Amygdala (tissue), 56 donors: ENCODE data around the gene ROS1.
"Not testable (repeated sequence)": the region's sequence is repeated elsewhere in the genome, so short reads cannot be mapped to it uniquely, and the experiment has no call there.

Experiments
- DNase-seq, 56 donors: peaks; one replicate each; lab custom pipeline; 2025; lab: John Stamatoyannopoulos, UW

The ROS1 gene

DNA sequence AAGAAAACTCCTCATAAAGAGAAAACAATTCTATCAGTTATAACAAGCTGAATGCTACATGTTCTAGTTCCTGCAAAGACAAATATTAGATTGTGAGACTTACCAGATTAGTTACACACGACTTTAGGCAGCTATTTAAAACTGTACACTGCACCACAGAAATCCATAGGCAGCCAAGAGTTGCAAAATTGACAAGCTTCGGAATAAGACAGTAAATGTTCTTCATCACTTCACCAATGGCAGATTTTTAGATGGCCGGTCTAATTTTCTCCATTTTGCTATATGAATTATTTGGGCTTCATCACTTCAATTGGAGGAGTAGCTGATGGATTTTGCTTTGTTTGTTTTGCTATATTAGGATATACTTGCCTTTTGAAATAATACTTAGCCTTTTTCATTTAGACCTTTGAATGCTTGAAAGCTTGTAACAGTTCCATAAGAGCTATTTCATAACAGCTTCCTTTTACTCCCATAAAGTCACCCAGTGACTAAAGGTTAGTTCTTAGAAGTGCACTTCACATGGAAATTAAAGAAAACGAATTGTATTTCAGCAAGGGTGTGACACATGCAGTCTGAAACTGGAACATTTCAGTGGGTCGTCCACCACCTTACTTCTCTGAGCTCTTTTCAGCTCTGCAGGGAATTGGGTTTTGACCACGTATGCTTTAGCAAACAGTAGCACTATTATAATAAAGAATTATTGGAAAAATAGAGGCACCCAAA, at the start of gene ROS1:
Gene ROS1 (minus strand): TSS at position 512 of the 723 bp plus-strand sequence. CDS start 286 bp downstream, at position 226.
- DNase-seq, result no peak

DNA sequence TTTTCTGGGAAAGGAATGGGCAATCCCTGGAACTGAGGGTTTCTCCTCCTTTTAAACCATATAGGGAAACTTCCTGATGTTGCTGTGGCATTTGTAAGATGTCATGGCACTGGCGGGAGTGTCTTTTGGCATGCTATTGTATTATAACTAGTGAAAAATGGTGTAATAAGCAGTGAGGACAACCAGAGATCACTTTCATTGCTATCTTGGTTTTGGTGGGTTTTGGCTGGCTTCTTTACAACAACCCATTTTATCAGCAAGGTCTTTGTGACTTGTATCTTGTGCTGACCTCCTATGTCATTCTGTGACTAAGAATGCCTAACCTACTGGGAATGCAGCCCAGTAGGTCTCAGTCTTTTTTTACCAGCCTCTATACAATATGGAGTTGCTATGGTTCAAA, 47.7 kb upstream of the ROS1 start:
- no peak for DNase-seq

DNA sequence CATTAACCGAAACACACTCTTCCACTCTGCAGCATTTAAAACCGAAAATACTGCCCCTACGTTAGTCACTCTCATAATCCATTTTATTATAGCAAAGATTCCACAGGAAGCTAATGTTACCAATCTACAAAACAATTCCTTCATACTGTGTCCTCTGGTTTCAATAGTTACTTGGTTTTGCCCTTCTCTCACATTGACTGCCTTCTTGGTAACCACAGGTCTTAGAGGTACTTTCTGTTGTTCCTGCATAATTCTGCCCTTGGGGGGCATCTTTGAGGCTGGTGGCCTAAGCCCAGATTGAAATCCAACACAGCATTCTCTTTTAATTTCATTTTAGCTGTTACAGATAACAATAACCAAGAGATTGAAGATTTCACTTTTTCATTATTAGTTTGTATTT, 46.9 kb upstream of the ROS1 start:
- DNase-seq, result no peak

DNA sequence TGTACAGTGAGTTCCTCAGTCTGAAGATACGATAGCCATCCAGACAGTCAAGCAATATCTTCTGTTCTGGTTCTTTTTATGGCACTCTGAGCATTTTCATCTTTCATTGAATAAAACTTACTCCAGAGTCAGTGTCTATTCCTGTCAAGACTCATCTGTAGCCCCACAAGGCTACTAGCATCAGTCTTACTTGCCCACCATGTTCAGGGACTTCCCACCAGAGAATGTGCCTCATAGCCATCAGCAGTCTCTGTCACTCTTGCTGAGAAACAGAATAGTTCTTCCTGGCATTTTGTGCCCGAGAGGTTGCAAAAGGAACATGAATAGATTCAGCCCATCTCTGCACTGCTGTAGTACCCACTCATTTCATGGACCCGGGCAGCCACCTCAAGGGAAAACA, 44.0 kb upstream of the ROS1 start:
- DNase-seq, result no peak

DNA sequence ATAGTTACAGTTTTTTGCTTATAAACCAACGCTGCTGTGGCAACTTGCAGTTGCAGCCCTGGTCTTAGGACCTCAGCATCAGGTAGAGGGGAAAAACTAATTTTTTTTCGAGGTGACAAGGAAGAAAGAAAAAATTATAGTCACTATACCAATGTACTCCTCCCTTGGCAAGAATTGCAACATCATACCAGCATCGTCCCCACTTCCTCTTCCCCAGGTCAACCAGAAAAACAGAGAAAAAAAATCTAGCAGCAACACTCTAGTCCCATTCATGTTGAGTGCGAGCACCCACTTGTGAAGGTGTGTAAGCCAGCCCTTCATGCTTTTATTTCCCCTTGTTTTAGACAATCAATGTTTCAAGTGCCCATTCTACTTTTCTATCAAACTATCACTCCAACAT, 43.6 kb upstream of the ROS1 start:
- DNase-seq, result no peak

DNA sequence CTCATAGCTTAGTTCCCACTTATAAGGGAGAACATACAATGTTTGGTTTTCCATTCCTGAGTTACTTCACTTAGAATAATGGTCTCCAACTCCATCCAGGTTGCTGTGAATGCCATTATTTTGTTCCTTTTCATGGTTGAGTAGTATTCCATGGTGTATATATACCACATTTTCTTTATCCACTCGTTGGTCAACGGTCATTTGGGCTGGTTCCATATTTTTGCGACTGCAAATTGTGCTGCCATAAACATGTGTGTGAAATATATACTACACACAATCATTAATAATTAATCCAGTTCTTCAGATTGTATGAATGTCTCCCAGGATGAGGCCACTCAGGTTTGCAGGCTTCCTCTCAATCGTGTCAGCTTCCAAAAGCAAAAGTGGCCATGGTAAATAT, 42.8 kb upstream of the ROS1 start:
- not testable (repeated sequence) for DNase-seq

DNA sequence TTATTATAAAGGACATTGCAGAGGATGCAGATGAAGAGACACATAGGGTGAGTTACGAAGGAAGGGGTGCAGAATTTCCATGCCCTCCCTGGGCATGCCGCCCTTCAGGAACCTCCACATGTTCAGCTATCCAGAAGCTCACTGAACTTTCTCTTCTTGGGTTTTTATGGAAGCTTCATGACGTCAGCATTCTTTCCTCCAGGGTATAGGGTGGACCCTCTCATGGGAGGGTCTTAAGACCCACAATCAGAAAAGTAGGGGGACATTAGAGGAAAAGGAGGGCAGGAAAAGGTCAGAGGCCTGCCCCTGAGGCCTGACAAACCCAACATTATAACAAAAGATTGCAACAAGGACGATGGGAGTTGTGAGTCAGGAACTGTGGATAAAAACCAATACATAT, 42.1 kb upstream of the ROS1 start:
- DNase-seq, result no peak

DNA sequence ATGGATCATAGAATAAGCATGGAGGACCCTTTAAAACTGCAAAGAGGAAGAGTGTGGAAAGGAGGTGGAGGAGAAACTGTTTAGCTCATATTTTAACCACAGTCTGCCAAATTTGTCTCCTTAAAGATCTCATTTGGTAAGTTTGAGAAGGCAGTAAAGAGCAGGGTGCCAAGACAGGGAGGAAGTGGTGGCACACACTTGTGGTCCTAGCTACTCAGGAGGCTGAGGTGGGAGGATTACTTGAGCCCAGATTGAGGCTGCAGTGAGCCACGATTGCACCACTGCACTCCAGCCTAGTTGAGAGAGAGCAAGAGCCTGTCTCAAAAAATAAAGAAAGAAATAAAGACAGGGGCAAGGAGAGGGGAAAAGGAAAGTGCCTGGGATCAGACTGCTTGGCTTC, 39.9 kb upstream of the ROS1 start:
- DNase-seq, result no peak

DNA sequence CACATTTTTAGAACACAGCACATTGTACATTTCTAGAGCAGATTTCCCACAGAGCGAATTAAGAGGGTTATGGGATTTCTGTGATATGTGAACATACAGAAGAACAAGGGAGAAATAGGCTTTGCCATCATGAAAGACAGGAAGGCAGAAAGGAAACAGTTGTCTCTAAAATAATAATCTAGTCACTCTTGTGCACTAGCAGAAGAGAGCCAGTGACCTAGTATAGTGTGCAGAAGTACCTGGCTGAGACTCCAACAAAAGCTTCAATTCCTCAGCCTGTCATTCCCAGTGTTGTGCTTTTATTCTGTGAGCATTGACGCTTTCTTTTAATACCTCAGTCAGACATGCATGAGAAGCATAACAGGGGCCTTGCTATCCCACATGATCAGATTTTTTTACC, 39.0 kb upstream of the ROS1 start:
- DNase-seq, result no peak

DNA sequence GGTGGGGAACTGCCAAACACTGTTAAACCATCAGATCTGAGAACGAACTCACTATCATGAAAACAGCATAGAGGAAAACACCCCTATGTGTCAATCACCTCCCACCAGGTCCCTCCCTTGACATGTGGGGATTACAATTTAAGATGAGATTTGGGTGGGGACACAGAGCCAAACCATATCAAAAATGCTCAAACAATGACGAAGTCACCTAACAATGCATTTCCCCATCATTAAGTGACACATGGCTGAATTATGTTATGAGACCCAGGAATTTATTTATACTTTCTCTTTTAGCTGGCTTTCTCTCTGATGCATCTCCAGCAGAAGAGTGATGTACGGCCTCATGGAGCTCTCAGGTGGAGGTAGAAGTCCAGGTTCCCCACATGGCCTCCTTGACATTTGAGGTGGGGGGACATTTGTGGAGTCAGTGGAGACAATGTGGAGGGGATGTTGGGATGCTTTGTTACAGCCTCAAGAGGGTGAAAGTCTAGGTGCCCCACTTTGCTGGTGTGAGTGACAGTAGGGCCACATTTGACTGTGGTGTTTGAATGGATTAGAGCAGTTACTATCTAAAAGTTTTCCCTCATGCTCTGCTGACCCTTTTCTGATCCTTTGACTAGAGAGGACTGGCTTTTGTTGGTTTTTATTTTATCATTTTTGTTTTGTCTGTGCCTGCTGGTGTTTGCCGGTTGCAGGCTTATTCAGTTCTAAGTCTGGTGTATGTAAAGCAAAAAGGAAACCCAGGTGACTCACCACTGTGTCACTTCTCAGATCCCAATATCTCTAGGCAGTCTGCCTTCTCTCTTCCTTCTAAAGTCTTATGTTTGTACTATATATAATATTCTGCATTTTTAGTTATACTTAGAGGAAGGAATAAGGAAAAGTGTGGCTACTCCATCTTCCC, 38.3 kb upstream of the ROS1 start:
- DNase-seq, result no peak

DNA sequence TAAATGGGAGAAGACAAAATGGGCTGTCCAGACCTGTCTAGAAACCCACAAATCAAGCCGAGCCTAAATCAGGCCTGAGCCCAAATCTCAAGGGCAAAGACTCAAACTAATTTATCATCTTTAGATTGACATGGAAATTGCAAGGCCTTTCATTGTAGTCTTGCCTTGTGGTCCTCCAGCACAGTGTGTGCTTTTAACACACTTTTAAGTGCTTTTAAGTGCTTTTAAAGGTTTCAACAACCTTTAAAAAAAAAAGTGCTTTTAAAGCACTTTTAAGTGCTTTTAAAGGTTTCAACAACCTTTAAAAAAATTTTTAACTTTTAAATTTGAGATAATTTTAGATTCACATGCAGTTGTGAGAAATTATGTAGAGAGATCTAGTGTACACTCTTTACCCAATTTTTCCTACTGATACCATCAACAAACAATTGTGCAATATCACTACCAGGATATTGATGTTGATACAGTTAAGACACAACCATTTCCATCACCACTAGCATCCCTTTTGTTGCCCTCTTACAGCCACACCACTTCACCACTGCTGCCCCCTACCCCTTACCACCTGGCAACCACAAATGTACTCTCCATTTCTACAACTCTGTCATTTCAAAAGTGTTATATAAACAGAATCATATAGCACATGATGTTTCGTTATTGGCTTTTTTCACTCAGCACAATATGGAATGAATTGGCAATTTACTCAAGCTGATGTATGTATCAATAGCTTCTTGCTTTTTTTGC, 33.6 kb upstream of the ROS1 start:
- DNase-seq, result no peak

DNA sequence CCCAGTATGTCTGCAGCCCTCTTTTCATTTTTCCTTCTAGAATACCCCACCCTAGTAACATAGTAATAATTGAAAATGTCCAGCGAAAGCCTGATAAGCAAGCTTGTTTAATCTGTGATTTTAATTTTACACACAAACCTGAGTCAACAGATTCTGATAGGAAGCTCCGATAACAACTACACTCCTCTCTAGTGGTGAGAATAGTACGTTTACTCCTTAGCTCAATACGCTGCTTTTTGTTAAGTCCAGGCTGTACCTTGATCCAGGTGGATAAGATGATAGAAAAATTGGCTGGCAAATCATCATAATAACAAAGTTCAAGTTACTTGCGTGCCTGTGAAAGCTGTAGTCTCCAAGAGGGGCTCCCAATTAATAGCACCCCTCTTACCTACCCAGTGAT, 31.3 kb upstream of the ROS1 start:
- DNase-seq, result no peak

DNA sequence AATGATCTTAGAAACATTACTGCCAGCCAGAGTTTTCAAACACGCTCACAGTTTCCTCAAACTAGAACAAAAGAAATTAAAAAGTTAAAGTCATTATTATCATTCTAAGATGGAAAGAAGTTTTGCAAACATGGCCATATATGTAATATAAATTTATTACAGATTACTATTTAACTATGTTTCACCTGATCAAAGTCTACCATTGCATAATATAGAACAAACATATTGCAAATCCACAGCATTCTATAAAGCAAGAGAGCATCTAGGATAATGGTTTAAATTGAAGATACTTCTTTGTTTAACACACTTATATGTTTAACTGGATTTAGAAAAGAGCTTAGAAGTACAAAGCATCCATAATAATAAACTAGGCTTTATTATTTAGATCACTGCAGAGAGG, 30.5 kb upstream of the ROS1 start:
- no peak for DNase-seq

DNA sequence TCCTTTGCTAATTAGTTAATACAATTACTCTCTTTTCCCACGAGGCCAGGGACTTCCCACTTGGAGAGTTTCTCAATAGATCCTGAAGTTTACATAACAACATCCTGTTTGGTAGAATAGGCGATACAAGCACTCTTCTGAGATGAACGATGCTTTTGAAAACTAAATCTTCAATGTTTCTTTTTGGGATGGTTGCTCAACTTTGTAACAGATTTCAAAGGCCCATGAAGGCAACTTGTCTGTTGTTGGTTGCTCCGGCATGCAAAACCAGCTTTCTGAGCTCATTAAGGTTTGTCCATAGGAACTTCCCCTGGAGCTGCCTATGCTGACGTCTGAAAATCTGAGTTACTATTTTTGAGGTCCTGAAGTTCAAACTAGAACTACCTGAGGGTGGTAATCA, 25.9 kb upstream of the ROS1 start:
- DNase-seq, result no peak

DNA sequence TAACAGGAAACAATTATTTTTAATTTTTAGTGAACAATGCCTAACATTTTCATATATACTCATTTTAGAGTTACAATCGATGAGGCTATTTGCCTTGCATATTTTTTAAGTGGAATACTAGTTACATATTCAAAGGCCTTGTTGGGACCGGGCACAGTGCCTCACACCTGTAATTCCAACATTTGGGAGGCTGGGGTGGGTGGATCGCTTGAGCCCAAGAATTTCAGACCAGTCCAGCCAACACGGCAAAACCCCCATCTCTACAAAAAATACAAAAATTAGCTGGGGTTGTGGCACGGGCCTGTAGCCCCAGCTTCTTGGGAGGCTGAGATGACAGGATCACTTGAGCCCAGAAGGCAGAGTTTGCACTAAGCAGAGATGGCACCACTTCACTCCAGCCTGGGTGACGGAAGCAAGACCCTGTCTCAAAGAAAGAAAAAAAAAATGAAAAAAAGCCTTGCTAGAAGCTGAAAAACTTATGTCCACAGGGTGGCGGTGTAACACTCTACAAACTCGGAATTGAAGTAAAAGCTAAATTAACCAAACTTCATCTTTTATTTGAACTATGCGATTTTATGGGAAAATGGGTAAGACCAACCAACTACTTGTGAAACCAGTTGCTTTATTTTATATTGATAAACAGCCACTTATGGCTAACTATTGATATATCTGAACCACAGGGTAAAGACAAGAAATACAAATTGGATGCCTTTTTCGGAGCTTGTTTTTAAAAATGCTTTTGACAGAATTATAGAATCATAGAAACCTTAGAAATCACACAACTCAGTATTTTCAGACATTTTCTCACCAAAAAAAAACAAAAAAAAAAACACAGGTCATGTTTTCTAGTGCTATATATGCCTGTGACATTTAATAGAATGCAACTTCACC, 24.1 kb upstream of the ROS1 start:
- DNase-seq, result peak in 22 of 56 donors; percentile 0 to 65 (median 7)

DNA sequence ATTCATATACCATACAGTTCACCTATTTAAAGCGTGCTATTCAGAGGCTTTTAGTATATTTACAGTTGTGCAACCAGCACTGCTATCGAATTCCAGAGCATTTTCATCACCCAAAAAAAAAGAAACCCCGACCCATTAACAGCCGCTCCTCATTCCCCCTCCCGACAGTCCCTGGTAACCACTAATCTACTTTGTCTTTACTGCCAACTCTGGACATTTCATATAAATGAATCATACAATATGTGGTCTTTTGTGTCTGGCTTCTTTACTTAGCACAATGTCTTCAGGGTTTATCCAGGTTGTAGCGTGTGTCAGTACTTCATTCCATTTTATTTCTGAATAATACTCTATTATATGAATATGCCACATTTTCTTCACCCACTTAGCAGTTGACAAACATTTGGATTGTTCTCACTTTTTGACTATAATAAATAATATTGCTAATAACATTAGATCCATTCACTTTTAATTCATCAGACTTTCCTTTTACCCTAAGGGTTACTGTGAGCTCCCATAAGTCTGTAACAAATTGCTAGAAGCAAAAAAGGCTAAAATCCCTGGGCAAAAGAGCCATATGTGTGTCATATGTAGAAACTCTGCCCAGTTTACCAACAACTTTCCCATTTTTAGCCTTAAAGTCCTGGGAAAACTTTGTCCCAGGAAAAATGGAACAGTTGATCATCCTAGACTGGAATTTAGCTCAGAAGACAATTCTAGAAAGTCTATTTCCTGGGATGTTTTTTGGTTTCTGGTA, 23.2 kb upstream of the ROS1 start:
- no peak for DNase-seq

DNA sequence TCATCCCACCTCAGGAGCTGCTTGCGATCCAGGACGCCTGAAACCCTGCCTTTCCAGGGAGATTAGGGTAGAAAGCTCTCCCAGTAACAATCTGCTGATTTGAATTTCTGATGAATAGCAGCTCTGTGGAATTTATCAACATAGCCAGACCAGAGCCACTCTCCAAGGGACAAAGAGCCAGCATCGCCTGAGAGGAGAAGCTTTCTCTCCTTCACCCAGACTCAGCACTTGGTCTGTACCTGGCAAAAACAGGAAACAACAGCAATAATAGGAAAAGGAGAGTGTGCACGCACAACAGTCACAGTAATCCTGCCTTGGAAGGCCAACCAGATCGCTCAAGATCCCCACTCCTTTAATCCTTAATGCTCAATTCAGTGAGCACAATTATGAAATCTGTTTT, 22.3 kb upstream of the ROS1 start:
- no peak for DNase-seq

DNA sequence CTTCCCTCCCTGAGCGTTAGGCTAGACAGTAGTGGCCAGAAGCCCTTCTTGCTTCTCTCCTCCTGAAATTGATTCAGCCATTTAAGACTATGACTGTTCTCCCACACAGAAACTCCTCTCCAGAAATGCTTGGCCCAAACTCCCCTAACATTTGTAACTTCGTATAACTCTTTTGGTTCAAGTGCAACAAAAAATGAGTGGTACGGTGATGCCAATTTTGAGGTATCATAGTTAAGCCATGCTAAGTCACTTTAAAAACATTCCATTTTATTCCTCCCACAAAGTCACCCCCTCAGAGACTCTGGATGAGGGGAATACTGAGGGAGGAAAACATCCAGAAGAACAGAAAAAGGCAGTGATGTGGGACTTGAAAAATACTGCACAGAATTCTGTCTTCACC, 21.1 kb upstream of the ROS1 start:
- no peak for DNase-seq

DNA sequence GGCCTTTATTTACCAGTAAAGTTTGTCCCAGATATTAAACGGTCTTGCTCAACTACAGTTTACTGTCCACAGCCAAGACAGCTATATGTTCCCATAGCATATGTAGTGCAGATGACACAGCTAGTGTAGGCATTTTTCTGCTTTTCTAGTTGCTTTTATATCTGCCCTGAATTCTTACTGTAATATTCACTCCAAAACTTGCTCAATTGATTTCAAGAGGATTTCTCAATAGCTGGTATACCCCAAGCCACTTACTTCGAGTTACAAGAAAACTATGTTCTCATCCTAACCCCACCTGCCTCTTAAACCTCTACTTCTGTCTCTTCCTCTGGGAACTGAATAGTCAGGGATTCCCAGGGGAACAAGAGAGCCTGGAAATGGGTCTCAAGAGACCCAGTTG, 18.9 kb upstream of the ROS1 start:
- DNase-seq, result no peak

DNA sequence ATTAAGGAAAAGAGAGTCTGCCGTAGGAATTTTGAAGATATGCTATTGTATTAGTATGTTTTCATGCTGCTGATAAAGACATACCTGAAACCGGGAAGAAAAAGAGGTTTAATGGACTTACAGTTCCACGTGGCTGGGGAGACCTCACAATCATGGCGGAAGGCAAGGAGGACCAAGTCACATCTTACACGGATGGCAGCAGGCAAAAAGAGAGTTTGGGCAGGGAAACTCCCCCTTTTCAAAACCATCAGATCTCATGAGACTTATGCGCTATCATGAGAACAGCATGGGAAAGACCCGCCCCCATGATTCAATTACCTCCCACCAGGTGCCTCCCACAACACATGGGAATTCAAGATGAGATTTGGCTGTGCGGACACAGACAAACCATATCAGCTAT, 16.6 kb upstream of the ROS1 start:
- not testable (repeated sequence) for DNase-seq
